Middle frontal gyrus (tissue), 1 donor: ENCODE data around the gene ESPL1.

Experiments used
- DNase-seq: peaks from one replicate; pipeline ENCODE4 v3.0.0-alpha.2; 2015; ENCODE audit warnings: low spot score; ENCODE audit errors: extremely low spot score

Gene ESPL1

GRCh38 chr12:53267999-53268629 lies at the start of gene ESPL1:
Gene ESPL1 (plus strand): TSS chr12:53268299. CDS start chr12:53268767, 468 bp downstream.
- peak; percentile 61 for DNase-seq

DNA sequence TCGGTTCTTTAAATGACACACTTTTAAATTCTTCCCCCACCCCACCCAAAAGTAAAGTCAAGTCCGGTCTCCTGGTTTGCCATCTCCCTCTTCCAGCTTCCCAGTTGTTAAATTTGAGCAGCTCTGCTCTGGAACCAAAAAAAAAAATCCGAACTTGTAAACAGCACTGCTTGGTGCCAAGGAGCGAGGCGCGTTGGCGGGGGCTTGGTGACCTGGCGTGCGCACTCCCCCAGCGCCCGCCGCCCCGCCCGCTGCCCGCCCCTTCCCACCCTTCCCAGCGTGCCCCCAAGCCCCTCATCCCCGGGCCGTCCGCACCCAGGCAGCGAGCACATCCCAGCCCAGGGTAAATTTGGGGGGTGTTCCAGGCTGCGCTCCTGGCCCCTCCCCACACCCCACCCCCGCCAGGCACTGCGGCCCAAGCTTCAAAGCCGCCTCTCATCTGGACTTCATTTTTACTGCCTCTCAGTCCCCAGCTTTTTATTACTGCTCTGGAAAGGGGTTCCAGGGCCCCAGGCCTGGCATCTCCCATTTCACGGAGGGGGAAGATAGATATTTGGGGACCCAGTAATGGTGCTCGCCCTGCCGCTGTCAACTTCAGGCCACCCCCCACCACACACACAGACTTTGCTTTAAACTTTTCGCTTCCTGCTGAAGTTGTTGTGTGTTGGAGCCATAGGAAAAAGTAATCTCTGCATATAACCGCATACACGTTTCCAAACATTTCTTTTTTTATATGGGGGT lies 49.4 kb upstream of the ESPL1 start:
- no peak for DNase-seq

DNA sequence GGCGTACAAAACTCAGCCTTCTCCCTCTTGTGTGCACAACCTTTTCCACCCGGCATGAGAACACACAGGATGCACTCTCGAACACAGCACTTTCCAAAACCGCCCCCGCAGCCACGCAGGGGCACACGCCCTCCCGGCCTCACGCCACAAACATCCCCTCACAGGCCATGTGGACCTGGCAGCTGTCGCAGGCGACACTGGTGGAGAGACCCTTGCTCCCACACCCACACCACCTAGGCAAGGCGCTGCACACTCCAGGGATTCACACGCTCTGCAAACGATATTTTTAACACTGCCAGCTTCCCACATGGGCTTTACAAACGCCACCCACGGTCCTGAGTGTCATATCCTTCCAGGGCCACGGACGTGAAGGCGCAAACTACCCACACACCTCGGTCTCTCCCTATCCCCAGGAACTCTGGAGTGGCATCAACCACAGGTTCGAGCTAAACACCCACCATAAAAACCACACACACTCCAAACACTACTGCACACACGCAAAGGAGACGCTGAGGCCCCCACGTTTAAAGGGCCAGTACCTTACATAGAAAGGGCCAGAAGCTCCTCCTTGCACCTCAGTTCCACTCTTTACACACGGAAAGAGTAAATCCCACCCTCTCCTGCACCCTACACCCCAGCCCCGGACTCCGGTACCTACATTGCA lies 48.7 kb upstream of the ESPL1 start:
- no peak for DNase-seq

GRCh38 chr12:53219956-53220693 lies 48.0 kb upstream of the ESPL1 start:
- no peak for DNase-seq

GRCh38 chr12:53220694-53221202 lies 47.4 kb upstream of the ESPL1 start:
- peak; percentile 54 for DNase-seq

DNA sequence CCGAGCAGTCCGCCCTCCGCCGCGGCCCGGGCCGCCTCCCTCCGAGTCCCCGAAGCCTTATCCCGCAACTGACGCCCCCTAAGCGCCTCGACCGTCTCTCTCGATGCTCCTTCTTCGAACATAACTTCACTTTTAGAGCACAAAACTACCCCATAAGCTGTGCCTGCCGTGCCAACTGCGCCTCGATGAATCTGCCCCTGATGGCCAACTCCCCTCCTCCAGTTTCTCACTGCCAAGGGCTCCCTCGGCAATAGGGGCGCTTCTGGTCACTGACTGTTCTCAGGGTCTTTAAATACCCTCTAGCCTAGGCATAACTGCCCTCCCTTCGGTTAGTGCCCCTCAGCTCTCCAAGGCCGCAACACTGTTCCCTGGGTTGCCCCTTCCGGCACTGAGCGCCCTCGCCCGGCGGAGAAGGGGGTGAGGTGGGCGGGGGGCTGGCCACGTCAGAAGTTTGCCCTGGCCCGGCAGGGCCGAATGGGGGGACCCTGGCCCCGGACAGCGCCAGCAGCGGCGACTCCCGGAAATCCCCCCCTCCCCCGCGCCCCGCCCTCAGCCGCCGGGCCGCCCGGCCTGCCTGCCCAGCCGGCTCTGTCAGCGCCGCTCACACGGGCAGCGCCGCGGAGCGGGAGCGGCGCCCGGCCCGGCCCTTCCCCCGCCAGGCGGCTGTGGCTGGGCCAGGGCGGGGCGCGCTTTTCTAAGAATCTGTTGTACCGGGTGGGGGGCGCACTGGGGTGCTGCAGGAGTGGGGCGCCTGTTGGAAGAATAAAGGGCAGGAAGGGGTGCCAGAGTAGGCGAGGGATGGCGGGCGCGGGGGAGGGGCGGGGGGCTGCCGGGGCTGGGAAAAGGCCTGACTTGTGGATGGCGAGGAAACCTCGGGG lies 46.7 kb upstream of the ESPL1 start:
- no peak for DNase-seq

DNA sequence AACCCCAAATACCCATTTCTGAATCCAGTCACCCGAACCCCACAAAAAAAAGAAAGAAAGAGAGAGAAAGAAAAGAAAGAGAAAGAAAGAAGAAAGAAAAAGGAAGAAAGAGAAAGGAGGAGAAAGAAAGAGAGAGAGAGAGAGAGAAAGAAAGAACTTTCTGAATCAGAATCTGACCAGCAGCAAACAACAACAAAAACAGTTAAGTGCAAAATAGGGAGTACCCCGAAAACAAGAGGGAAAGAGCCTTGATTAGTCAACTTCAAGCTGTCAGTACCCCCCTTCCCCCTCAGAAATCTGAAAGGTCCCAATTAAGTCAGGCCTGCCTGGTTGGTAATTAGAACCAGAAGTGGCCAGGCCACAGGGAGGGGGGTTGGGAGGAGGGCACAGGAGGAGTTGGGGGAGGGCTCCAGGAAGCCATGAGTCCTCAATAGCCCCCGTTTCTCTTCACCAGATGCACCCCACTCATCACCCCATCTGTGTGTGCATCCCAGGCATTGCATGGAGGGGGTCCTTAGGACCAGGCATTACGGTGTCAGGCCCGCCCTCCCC lies 45.9 kb upstream of the ESPL1 start:
- no peak for DNase-seq

- DNase-seq, result no peak
These were observed 45.3 kb upstream of the ESPL1 start for GRCh38 chr12:53222806-53223261.

DNA sequence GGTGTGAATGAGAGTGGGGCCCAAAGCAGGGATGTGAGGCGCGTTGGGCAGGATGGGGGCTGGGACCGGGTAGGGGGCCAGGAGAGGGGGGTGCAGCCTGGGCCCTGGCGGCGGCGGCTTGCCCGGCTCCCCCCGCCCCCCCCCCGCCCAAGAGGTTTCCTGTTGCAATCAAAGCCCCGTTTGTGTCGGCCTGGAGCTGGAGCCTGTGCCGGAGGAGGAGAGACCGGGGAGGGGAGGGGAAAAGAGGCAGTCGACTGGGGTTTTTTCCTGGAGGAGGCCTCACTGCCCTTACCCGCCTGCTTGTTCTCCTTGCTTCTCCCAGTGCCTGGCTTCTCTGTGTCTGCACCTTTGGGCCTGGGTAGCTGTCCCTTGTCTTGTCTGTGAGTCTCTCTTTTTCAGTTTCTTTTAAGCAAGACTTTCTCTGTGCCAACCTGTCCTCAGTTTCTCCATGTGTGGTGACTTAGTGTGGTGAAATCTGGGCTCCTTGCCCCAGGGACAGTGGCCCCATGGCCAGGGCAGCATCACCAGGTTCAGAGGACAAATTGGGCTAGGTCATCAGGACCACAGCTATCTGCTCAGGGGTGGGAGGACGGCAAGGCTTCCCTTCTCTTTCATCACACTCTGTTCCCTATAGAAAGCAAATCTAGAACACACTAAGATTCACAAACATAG lies 44.6 kb upstream of the ESPL1 start:
- no peak for DNase-seq

- no peak for DNase-seq
These were observed 43.8 kb upstream of the ESPL1 start for GRCh38 chr12:53224061-53224896.

- no peak for DNase-seq
These were observed 43.0 kb upstream of the ESPL1 start for GRCh38 chr12:53224897-53225634.

- no peak for DNase-seq
These were observed 42.3 kb upstream of the ESPL1 start for GRCh38 chr12:53225635-53226424.

GRCh38 chr12:53226815-53227214 lies 41.3 kb upstream of the ESPL1 start:
- no peak for DNase-seq

GRCh38 chr12:53227341-53227740 lies 40.8 kb upstream of the ESPL1 start:
- no peak for DNase-seq

DNA sequence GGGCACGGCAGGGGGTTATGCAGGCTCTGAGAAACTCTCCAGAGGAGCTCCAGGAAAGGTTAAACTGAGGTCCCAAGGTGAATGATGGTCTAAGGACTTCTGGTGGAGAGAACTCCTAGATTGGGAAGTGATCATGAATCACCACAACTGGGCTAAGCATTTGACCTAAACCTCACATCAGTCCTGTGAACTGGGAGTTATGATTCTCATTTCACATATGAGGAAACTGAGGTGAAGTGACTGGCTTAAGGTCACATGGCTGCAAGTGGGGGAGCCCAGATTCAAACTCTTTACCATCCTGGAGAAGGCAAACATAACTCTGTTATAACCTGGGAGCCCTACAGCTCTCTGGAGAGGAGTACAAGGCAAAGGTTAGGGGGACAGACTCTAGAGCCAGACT lies 40.3 kb upstream of the ESPL1 start:
- no peak for DNase-seq

- no peak for DNase-seq
These were observed 38.6 kb upstream of the ESPL1 start for GRCh38 chr12:53229454-53229853.
